SK-MEL-5 (cell line): ENCODE measurements around the gene B4GALNT3. TPM values are rescaled to one million over a fixed set of nuclear protein-coding genes. Genes with fewer than 3 reads are reported as not detected.
A peak's percentile ranks its signal among the peaks of the same experiment; 100 is the strongest.

ENCODE experiments used
- DNase-seq: peaks from one replicate; pipeline ENCODE4 v3.0.0-alpha.2; 2016; ENCODE audit warnings: low read depth, low spot score
- in situ Hi-C: cut with HindIII; loops from 2 replicates; pipeline ENCODE4 v1.10.0; 2016; ENCODE audit warnings: low sequenced_read_pairs, high pct_unique_total_duplicates, low pct_unique_long_range_greater_than_20kb
- total RNA-seq: library from RNA; depleted of rRNA; stranded (reverse); fragments of >200 nt; shearing (Covaris generic); gene quantifications from 2 replicates; pipeline ENCODE4 v1.2.3, GENCODE V29; 2014

The B4GALNT3 gene
- total RNA-seq, 1 experiment from 2014 or later, result 0.34 TPM

DNA sequence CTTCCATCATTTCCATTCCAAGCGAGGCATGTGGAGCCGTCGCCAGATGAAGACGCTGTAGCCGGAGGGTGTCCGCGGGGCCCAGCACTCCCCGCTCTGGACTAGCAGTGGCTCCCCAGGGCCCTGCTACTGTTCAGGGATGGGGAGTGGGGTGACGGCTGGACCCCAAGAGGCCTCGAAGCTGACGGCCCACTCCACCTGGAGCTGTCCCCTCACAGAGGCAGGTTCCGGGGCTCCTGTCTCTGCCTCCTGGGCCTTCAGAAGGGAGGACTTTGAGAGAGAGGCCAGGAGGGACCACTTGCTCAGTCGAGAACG is 101.6 kb downstream of the B4GALNT3 start:
- in situ Hi-C loops, result no loop called here
- DNase-seq, result no peak

- in situ Hi-C loops, result no loop called here
- DNase-seq, result no peak
Measured at GRCh38 chr12:561908-562593, 102.3 kb downstream of the B4GALNT3 start.

DNA sequence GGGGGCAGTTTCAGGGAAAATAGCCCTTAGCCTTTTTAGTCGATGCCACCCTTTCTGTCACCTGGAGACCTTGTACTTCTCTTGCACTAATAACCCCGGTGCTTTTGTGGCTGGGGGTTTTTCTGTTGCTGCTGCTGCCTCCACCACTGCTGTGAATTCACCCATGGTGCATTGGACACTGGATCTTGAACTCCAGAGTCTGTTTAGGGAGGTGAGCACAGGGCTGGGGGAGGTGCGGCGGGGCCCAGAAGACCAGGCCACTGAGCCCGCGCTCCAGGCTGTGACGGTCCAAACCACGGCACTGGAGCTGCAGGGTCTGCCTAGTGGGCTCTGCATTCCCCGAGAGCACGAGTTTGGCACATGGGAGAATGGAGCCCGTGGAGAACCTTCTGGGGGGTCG is 102.9 kb downstream of the B4GALNT3 start:
- DNase-seq, result no peak
- in situ Hi-C loops, result no loop called here

- in situ Hi-C loops, result no loop called here
- DNase-seq, result no peak
Measured at GRCh38 chr12:563250-563781, 103.6 kb downstream of the B4GALNT3 start.

DNA sequence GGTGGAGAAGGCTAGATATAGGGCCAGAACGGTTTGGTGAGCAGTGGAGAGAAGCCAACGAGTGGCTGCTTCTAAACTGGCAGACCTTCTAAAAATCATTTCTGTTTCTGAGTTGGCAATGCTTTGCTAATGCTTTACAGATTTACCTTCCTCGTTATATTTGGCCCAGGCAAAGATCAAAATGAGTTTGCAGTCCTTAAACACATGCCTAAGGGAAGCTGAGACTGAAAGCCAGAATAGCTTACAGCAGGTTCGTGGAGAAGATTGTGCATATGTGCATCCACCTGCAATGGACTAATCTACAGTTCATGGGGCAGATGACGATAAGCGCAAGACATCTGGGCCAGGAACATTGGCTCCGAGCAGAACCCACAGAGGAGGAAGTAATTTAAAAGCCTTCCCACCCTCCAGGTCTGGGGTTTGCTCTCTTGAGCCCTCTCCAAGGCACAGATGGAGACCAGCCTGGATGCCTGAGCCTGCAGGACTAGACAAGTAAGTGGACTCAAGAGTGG is 104.1 kb downstream of the B4GALNT3 start:
- DNase-seq, result no peak
- in situ Hi-C loops, result no loop called here

- in situ Hi-C loops, result no loop called here
- DNase-seq, result no peak
Measured at GRCh38 chr12:565161-565560, 105.4 kb downstream of the B4GALNT3 start.

DNA sequence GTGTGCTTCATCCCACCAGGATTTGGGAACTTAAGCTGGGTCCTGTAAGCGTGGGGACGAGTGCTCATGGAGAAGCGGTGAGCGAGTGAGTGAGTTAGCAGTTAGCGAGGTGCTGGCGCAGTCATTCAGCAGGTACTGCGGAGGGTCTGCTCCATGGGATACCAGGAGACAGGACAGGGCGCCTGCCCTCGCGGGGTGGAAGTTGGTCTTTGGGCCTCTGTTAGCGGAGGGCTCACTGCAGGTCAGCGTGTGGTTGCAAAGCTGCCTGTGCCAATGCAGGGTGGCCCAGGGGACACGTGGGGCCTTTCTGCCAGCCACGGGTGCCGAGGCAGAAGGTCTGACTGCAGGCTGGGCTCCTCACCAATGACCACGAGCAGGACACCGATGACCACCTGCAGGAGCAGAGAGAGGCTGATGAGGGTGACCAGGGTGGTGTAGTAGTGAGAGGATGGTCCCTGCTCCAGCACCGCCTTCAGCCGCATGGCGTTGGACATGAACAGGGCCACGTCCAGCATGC is 105.9 kb downstream of the B4GALNT3 start:
- in situ Hi-C loops, result no loop called here
- DNase-seq, result no peak

DNA sequence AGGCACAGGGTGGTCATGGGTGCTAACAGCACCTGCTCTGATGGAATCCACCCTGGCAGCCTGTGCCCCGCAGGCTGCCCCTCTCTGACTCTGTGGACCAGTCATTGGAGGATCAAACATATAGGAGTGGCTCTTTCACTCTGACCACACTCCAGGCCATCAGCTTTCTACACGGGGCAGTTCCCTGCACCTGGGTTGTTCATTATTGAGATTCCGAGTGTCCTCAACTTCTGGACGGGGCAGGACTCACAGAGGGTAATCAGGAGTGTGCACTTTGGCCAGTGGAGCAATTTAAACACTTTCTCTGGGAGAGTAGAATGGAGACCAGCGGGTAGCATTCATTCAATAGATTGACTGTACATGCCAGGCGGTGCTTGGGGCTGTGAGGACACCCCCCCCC is 108.7 kb downstream of the B4GALNT3 start:
- no peak for DNase-seq
- in situ Hi-C loops, result no loop called here

DNA sequence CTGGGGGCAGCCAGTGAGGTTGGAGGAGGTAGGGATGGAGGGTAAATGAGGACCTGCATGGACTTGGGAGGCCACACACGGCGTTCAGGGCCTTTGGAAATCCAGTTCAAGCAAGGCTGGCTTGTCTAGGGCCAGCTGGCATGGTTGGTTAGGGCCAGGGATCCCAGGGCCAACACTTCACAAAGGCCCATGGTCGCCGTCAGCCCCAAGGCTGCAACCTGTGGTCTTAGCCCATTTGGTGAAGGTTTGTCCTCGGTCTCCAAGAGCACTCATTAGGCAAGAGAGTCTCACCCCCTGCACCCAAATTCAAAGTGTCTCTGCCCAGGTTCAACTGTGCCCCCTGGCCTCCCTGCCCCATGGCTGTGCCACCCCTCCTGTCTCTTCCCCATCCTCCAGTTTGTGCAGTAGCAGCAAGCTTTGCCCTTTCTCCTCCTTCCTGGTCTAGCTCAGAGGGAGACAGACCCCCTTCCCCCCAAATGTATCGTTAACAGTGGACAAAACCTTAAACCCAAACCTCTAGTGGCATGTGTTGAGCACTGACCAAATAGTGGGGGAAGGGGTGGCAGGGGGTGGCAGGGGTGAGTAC is 109.4 kb downstream of the B4GALNT3 start:
- in situ Hi-C loops, result no loop called here
- DNase-seq, result no peak

DNA sequence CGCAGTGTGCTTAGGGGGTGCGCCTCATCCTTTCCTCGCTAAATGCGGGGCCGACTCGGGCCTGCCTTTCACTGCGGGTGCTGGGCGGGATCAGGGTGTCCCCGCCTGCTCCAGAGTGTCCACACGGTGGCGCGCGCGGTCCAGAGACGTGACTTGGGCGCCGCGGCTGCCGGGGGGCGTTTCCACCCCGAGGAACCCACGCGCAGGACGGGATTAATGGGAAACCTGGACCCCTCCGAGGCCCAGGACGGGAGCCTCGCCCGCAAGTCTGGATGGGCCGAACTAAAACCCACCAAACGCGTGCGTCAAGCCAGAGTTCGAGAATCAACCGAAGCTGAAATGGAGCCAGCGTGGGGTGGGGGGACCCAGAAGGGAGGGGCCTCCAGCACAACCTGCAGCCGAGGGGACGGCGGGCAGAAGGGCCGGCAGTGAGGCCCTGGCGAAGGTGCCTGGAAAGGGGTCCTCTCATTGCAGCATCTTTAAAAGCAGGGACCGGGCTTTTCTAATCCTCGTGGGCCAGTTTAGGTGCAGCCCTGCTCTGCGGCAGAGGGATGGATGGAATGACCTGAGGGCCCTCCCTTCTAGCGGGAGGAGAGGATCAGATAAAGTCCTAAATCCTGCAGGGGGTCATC is 110.2 kb downstream of the B4GALNT3 start:
- DNase-seq, result peak; percentile 76
- in situ Hi-C loops, result no loop called here

DNA sequence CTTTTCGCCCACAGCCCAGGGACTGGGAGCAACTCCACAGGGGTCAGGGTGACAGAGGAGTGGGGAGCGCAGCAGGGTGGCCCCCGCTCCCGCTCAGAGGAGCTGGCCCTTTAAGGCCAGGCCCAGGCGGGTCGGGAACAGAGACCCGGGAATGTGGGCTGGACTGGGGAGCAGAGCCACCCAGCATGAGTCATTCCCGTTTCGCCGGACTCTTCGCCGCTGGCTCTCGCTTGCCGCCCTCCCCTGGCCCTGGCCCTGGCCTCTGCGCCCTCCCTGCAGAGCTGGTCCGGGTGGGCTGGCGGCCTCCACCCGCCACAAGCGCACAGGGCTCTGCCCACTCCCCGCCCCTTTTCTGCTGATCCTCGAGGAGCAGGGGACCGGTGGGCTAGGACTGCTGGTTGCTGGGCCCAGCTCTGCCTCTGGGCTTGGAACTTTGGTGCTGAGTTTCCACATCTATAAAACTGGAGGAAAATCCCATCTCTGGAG is 110.7 kb downstream of the B4GALNT3 start:
- in situ Hi-C loops, result no loop called here
- peak; percentile 58 for DNase-seq

DNA sequence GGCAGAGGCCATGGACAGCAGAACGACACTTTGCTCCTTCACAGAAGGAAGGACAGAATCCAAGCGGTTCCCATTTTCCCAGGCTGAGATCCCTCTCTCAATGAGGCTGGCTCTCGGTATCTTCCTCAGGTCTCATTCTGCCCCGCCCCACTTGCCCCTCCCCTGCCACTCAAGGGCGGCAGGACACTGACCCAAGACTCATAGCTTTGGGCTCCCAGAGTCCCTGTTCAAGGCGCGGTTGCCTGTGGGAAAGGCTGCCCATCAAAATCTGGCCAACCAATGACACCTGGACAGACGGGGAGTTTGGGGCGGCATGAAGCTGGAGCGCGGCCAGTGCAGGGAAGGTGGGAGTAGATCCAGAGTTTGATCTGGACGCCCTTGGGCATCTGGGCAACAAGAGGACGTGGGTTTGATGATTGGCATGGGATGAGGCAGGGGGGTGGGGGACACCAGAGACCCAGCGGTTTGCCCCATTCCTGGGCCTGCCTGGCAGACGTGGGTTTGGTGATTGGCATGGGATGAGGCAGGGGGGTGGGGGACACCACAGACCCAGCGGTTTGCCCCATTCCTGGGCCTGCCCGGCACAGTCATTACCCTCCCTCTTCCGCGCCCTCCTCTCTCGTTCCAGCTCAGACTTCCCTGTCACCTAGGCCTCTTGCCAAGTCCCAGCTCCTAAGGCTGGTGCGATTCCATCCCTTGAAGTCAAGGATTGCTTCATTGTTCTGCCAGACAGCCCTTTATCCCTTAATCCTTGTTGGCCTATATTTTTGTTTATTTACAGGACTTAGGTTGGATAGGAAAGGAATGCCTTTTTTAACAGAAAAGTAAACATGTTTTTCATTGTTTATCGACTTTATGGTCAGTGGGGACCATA is 111.4 kb downstream of the B4GALNT3 start:
- in situ Hi-C loops, result no loop called here
- peak; percentile 26 for DNase-seq

DNA sequence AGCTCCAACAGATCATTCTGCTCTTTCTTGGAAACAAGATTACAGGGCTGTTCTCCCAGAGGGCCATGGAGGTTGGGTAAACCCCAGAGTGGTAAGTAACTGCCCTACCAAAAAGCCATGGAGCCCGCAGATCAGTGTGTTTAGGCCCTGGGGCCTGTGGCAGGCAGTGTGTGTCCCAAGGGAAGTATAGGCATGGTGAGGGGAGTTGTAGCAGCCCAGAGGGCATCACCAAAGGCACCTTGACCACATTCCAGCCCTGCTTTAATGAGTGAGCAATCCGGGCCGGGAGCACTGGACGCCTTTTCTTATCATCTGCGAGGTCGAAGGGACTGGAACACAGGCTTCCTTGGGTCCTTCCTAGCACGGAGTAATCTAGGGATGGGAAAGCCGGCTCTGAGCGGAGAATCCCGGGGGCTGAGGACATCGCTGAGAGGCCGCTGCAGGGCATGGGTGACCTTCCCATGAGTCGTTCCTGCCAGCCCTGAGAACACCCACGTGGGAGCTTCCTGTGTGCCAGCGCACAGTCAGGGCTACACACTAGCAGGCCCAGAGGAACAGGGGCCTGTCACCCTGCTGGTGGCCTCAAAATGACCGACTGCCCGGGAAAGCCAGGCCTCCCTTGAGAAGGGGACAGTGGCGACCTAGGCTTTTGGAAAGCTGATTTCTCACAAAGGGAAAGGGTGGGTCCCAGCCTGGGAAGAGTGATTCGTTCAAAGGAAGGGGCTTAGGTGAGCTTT is 112.2 kb downstream of the B4GALNT3 start:
- no peak for DNase-seq
- in situ Hi-C loops, result no loop called here

GRCh38 chr12:572532-572899 is 112.8 kb downstream of the B4GALNT3 start:
- in situ Hi-C loops, result no loop called here
- DNase-seq, result no peak

GRCh38 chr12:573232-573631 is 113.5 kb downstream of the B4GALNT3 start:
- in situ Hi-C loops, result no loop called here

GRCh38 chr12:574475-575128 is 114.9 kb downstream of the B4GALNT3 start:
- in situ Hi-C loops, result no loop called here
- peak; percentile 76 for DNase-seq

More at GRCh38 chr12:573232-573631, 113.5 kb downstream of the B4GALNT3 start:
- DNase-seq, result no peak

GRCh38 chr12:575129-575502 is 115.4 kb downstream of the B4GALNT3 start:
- in situ Hi-C loops, result no loop called here
- DNase-seq, result no peak
